Measurements from ENCODE around the gene VAC14.

Gene VAC14

GRCh38 chr16:70685061-70685937 is 115.7 kb downstream of the VAC14 start:
- H3K27ac Mint-ChIP-seq = no peak overlapping the region

GRCh38 chr16:70684146-70685060 is 116.6 kb downstream of the VAC14 start:
- ATAC-seq = no peak
- Mint-ChIP-seq H3K4me3 (peak overlapping the region; percentile 7), H3K4me1 (peaks cover 5% of the 10 kb centered on the region), H3K9me3 (no peaks in the 10 kb centered on the region), H3K27me3 (no peaks in the 10 kb centered on the region), H3K36me3 (peaks cover 11% of the 10 kb centered on the region), H3K27ac (no peak overlapping the region)

More at GRCh38 chr16:70685061-70685937, 115.7 kb downstream of the VAC14 start:
- no peak for ATAC-seq
- Mint-ChIP-seq H3K27me3 (no peaks in the 10 kb centered on the region), H3K4me1 (peaks cover 5% of the 10 kb centered on the region), H3K36me3 (peaks cover 11% of the 10 kb centered on the region), H3K4me3 (peak overlapping the region; percentile 38), H3K9me3 (no peaks in the 10 kb centered on the region)

GRCh38 chr16:70683146-70683944 is 117.6 kb downstream of the VAC14 start:
- Mint-ChIP-seq H3K9me3 (no peaks in the 10 kb centered on the region), H3K4me3 (no peak overlapping the region), H3K4me1 (peaks cover 5% of the 10 kb centered on the region), H3K27me3 (no peaks in the 10 kb centered on the region), H3K36me3 (peaks cover 7% of the 10 kb centered on the region), H3K27ac (no peak overlapping the region)
- no peak for ATAC-seq

DNA sequence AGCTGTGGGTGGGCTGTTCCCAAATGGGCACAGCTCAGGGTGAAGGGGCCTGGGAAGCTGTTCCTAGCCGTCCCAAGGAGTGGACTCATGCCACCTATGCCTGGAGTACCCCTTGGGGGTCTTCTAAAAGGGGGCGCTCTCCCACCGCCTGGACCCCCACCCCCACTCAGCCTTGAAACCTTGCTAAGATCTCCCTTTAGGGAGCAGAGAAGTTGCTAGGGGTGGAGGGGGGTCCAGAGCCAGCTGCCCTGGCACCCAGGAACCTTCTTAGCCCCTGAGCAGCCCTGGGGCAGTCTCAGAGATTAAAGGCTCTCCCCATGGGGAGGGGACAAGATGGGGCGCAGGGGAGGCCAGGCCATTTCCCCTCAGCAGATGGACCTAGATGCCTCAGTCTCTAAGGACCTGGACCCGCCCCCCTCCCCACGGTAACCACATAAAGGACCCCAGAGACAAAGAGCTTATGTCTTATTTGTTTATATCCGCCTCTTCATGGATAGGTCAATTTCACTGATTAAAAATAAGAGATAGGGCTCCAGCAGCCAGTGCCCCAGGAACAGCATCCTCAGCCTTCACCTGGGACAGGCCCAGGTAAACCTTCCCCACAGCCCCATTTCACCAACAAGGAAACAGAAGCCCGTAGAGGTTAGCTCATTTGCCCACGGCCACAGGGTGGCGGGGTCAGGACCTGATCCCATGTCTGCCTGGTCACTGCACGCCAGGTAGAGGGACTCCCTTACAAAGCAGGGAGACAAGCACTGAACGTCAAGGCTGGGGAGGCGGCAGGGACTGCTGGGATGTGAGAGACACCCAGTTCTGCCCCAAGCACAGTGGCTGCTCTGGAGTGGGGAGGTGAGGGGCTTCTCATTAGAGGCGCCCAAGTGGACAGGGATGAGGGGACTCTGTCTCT is 118.5 kb downstream of the VAC14 start:
- H3K9me3 Mint-ChIP-seq = no peaks in the 10 kb centered on the region

DNA sequence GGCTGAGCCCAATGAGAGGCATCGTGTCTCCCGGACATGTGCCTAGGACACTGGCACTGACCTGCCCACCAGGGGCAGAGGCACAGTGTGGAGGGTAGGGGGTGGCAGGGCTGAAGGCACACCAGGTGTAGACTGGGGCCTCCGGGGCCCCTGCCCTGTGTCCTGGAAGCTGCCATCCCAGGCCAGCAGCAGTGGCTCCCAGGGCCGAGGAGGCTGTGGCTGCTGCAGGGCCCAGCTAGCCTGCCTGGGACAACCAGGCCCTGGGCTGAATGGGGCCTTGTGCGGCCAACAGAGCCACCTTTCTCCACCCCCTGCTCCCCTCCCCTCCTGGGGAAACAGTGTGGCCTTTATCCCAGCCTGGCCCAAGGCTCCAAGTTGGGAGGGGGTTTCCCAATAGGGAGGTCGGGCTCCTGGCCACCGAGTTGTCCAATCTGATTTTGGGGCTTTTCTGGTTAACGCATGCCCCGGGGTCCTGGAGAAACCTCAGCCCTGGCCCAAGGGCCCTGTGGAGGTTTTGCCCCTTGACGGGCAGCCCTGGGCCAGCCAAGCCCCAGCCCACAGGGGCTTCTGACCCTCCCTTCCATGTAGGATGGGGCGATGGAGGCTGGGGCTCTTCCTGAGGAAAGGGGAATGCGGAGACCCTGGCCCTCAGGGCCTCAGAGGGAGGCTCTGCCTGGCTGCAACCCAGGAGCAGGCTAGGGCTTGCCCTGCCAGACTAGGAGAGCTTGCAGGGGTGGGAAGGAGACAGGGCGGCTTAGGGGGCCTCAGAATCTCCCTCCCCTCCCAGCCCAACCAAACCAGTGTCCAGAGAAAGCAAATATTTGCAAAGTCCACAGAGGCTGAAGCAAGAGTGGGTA is 119.3 kb downstream of the VAC14 start:
- Mint-ChIP-seq H3K9me3 (no peaks in the 10 kb centered on the region), H3K27me3 (no peaks in the 10 kb centered on the region), H3K4me3 (no peak overlapping the region), H3K4me1 (peaks cover 3% of the 10 kb centered on the region), H3K27ac (no peak overlapping the region), H3K36me3 (no peaks in the 10 kb centered on the region)
- ATAC-seq = no peak

More for the DNA sequence above, 118.5 kb downstream of the VAC14 start:
- Mint-ChIP-seq H3K4me1 (peaks cover 5% of the 10 kb centered on the region), H3K4me3 (no peak overlapping the region), H3K27ac (no peak overlapping the region), H3K36me3 (peaks cover 4% of the 10 kb centered on the region), H3K27me3 (no peaks in the 10 kb centered on the region)
- no peak for ATAC-seq

- H3K9me3 Mint-ChIP-seq = no peaks in the 10 kb centered on the region
- no peak overlapping the region for H3K4me3 Mint-ChIP-seq
These were observed 120.2 kb downstream of the VAC14 start for GRCh38 chr16:70680495-70681381.

DNA sequence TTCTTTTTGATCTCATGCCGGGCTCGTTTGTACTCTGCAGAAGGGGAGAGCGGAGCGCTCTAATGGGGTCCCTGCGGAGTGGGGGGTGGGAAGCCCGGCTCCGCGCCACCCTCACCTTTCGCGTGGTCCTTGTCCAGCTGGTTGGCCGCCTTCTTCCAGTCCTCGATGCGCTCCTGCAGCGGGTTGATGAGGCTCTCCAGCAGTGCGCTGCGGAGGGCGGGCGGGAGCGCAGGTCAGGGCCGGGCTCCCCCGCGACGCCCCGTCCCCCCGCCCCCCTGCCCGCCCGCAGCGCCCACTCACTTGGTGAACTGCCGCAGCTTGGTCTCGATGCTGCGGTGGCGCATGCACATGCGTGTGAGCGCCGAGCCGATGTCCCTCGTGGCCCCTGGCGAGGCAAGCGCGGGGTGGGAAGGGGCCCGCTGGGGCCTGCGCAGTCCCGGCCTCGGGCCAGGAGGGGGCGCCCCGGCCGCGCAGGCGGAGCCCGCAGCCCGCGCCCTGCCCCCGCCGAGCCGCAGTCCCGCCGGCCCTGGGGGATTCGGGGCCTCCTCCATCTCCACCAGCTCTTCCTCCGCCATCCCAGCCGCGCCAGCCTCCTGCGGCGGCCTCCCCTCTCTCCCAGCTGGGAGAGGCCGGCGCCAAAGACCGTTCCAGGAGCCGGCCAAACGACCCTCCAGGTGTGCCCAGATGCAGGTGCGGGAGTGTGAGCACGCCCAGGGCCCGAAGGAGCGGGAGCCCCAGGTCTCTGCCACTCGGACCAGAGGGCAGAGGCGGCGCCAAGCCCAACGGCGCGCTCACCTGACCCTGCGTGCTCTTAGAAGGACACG is 121.1 kb downstream of the VAC14 start:
- Mint-ChIP-seq H3K27ac (no peak overlapping the region), H3K4me3 (no peak overlapping the region)

More at GRCh38 chr16:70680495-70681381, 120.2 kb downstream of the VAC14 start:
- no peak for ATAC-seq
- Mint-ChIP-seq H3K36me3 (no peaks in the 10 kb centered on the region), H3K27ac (no peak overlapping the region), H3K4me1 (no peaks in the 10 kb centered on the region), H3K27me3 (no peaks in the 10 kb centered on the region)

DNA sequence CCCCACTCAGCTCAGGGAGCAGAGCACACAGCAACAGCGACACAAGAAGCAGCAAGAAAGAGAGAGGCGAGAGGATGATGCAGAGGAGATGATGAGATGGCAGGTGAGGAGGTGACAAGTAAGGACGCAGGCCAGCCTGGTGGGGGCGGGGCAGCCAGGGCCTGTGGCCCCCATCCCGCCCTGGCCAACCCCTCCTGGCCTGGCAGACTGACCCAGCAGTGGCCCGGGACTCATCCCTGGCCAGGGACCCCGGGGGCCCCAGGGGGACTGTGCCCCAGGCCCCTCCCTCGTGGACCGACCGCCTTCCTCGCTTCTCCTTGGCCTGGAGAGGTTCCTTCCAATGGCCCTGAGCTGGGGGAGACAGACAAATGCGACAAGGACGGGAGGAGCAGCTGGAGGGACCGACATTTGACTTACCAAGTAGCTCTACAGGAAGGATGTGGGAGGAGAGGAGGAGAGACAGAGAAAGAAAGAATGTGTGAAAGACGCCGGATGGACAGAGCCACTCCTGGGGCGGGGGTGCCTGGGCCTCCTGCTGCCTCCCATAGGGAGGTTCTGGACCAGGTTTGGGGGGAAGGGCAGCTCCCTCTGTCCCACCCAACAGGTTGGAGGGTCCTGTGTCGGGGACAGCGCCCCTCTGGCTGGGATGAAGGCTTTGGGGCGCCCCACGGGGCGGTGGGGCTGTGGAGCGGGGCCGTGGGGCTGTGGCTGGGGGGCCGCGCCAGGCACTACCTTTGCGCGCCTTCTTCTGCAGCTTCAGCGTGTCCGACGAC is 121.9 kb downstream of the VAC14 start:
- Mint-ChIP-seq H3K36me3 (peaks cover 4% of the 10 kb centered on the region), H3K27ac (no peak overlapping the region), H3K9me3 (no peaks in the 10 kb centered on the region), H3K27me3 (no peaks in the 10 kb centered on the region), H3K4me1 (no peaks in the 10 kb centered on the region), H3K4me3 (no peak overlapping the region)
- no peak for ATAC-seq

More for the DNA sequence above, 121.1 kb downstream of the VAC14 start:
- no peaks in the 10 kb centered on the region for H3K27me3 Mint-ChIP-seq
- H3K4me1 Mint-ChIP-seq = no peaks in the 10 kb centered on the region
- no peaks in the 10 kb centered on the region for H3K36me3 Mint-ChIP-seq
- H3K9me3 Mint-ChIP-seq = no peaks in the 10 kb centered on the region
- ATAC-seq = peak; percentile 21

DNA sequence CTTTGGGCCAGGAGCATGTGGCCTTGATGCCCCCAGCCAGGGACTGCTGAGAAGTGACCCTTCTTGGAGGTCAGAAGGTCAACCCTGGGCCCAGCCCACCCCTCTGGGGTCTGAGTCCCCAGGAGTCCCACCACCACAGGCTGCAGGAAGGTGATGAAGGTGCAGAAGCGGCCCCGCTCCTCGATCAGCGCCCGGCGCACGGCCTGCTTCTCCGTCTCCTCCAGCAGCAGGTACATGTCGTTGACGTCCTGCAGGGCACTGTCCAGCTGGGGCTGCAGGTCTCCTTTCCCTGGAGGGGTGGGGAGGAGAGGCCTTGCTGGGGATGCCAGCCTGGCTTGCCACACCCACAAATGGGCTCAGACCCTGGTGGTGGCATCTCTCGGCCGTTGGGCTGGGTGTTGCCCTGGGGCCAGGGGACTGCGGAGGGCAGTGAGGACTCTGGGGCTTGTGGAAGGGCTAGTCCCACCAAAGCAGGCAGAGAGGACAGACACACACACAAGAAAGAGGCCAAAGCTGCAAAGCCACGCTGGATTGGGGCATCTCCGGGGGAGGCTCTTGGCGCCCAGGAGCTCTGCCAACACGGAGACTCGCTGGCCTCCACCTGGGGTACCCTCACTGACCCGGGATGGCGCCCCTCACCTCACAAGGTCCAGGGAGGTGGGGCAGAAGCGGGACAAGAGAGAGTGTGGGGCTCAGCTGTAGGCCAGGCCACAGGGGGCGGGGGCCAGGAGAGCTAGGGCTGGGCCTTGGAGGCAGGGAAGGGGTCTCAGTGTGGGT is 122.6 kb downstream of the VAC14 start:
- no peaks in the 10 kb centered on the region for H3K4me1 Mint-ChIP-seq
- no peaks in the 10 kb centered on the region for H3K9me3 Mint-ChIP-seq
- H3K36me3 Mint-ChIP-seq = peaks cover 5% of the 10 kb centered on the region
- no peak overlapping the region for H3K27ac Mint-ChIP-seq
- H3K4me3 Mint-ChIP-seq = no peak overlapping the region
- ATAC-seq = no peak
- H3K27me3 Mint-ChIP-seq = no peaks in the 10 kb centered on the region

GRCh38 chr16:70677499-70678120 is 123.3 kb downstream of the VAC14 start:
- Mint-ChIP-seq H3K9me3 (no peaks in the 10 kb centered on the region), H3K27ac (no peak overlapping the region), H3K4me1 (no peaks in the 10 kb centered on the region), H3K27me3 (no peaks in the 10 kb centered on the region), H3K36me3 (peaks cover 5% of the 10 kb centered on the region), H3K4me3 (no peak overlapping the region)
- no peak for ATAC-seq
